Neural crest cell (in vitro differentiated cells): ENCODE results near the gene CEP43. TPM values are rescaled to one million over a fixed set of nuclear protein-coding genes. Genes with fewer than 3 reads are reported as not detected.

Experiments
- DNase-seq: peaks from one replicate; pipeline ENCODE4 v3.0.0; 2021; ENCODE audit warnings: low read depth, mixed read lengths, low spot score
- H3K27ac Mint-ChIP-seq: one replicate; pipeline ENCODE4 v1.8.0; 2021; ENCODE audit warnings: mild to moderate bottlenecking, mixed read lengths; ENCODE audit not compliant: unreplicated experiment
- H3K27me3 Mint-ChIP-seq: 2 replicates; pipeline ENCODE4 v1.8.0; 2021; ENCODE audit warnings: low read depth, mild to moderate bottlenecking, mixed read lengths
- H3K36me3 Mint-ChIP-seq: 2 replicates; pipeline ENCODE4 v1.8.0; 2021; ENCODE audit warnings: low read depth, mild to moderate bottlenecking, mixed read lengths
- H3K4me1 Mint-ChIP-seq: 2 replicates; pipeline ENCODE4 v1.8.0; 2021; ENCODE audit warnings: mixed read lengths
- H3K4me3 Mint-ChIP-seq: one replicate; pipeline ENCODE4 v1.8.0; 2021; ENCODE audit warnings: mild to moderate bottlenecking, mixed read lengths
- H3K9me3 Mint-ChIP-seq: 2 replicates; pipeline ENCODE4 v1.8.0; 2021; ENCODE audit warnings: mixed read lengths
- CTCF ChIP-seq: fragments of 200-600 bp; sonication (generic); conservative IDR thresholded peaks from 2 replicates; pipeline ENCODE4 v1.5.0; 2021; ENCODE audit warnings: antibody characterized with exemption, mild to moderate bottlenecking
- total RNA-seq: library from RNA; stranded (reverse); gene quantifications from 2 replicates; pipeline ENCODE4 v1.2.1, GENCODE V29; 2021

The CEP43 gene
- total RNA-seq, 1 donor from 2014 or later: 36.5 TPM

GRCh38 chr6:166960609-166960978 is 38.6 kb upstream of the CEP43 start:
- H3K27ac Mint-ChIP-seq: no peak overlapping the region
- peak overlapping the region; percentile 68 for H3K4me3 Mint-ChIP-seq
- H3K27me3 Mint-ChIP-seq: peaks cover 2% of the 10 kb centered on the region
- H3K9me3 Mint-ChIP-seq: peaks cover 7% of the 10 kb centered on the region
- no peak for DNase-seq
- peaks cover 15% of the 10 kb centered on the region for H3K36me3 Mint-ChIP-seq
- peaks cover 28% of the 10 kb centered on the region for H3K4me1 Mint-ChIP-seq
- no peak for TF ChIP-seq CTCF

GRCh38 chr6:166966268-166966667 is 32.9 kb upstream of the CEP43 start:
- no peaks in the 10 kb centered on the region for H3K4me1 Mint-ChIP-seq
- TF ChIP-seq CTCF: no peak
- DNase-seq: no peak
- H3K27me3 Mint-ChIP-seq: no peaks in the 10 kb centered on the region
- H3K9me3 Mint-ChIP-seq: peaks cover 20% of the 10 kb centered on the region
- H3K4me3 Mint-ChIP-seq: no peak overlapping the region
- peaks cover 44% of the 10 kb centered on the region for H3K36me3 Mint-ChIP-seq
- H3K27ac Mint-ChIP-seq: no peak overlapping the region

- Mint-ChIP-seq H3K4me1 (no peaks in the 10 kb centered on the region), H3K36me3 (peaks cover 48% of the 10 kb centered on the region)
Observed at GRCh38 chr6:166969390-166970002, 29.7 kb upstream of the CEP43 start.

GRCh38 chr6:166970091-166970490 is 29.1 kb upstream of the CEP43 start:
- H3K4me3 Mint-ChIP-seq: no peak overlapping the region
- H3K36me3 Mint-ChIP-seq: peaks cover 45% of the 10 kb centered on the region
- H3K9me3 Mint-ChIP-seq: peaks cover 14% of the 10 kb centered on the region
- no peaks in the 10 kb centered on the region for H3K27me3 Mint-ChIP-seq
- no peak for DNase-seq
- no peak overlapping the region for H3K27ac Mint-ChIP-seq
- H3K4me1 Mint-ChIP-seq: no peaks in the 10 kb centered on the region
- TF ChIP-seq CTCF: no peak

More at GRCh38 chr6:166969390-166970002, 29.7 kb upstream of the CEP43 start:
- Mint-ChIP-seq H3K4me3 (no peak overlapping the region), H3K27ac (no peak overlapping the region), H3K27me3 (no peaks in the 10 kb centered on the region), H3K9me3 (peaks cover 14% of the 10 kb centered on the region)
- no peak for TF ChIP-seq CTCF
- no peak for DNase-seq

GRCh38 chr6:166970776-166971175 is 28.4 kb upstream of the CEP43 start:
- no peak for TF ChIP-seq CTCF
- no peaks in the 10 kb centered on the region for H3K4me1 Mint-ChIP-seq
- peaks cover 43% of the 10 kb centered on the region for H3K36me3 Mint-ChIP-seq
- no peak overlapping the region for H3K27ac Mint-ChIP-seq
- DNase-seq: no peak
- peaks cover 14% of the 10 kb centered on the region for H3K9me3 Mint-ChIP-seq
- H3K27me3 Mint-ChIP-seq: no peaks in the 10 kb centered on the region
- no peak overlapping the region for H3K4me3 Mint-ChIP-seq
